GM04504 (cell line): ENCODE measurements around the gene GADD45A.
A peak's percentile ranks its signal among the peaks of the same experiment; 100 is the strongest.
"Not testable (repeated sequence)": the region's sequence is repeated elsewhere in the genome, so short reads cannot be mapped to it uniquely, and the experiment has no call there.

Source experiments
- DNase-seq: peaks from one replicate; pipeline ENCODE4 v3.0.0-alpha.2; 2012; ENCODE audit warnings: low read depth

Gene GADD45A, protein sequence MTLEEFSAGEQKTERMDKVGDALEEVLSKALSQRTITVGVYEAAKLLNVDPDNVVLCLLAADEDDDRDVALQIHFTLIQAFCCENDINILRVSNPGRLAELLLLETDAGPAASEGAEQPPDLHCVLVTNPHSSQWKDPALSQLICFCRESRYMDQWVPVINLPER

DNA sequence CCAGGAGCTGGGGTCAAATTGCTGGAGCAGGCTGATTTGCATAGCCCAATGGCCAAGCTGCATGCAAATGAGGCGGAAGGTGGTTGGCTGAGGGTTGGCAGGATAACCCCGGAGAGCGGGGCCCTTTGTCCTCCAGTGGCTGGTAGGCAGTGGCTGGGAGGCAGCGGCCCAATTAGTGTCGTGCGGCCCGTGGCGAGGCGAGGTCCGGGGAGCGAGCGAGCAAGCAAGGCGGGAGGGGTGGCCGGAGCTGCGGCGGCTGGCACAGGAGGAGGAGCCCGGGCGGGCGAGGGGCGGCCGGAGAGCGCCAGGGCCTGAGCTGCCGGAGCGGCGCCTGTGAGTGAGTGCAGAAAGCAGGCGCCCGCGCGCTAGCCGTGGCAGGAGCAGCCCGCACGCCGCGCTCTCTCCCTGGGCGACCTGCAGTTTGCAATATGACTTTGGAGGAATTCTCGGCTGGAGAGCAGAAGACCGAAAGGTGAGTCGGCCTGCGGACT lies at the start of gene GADD45A:
GADD45A (plus strand) TSS at position 135 of the 491 bp plus-strand sequence; CDS start at position 429, 294 bp downstream.
- peak; percentile 100 for DNase-seq

DNA sequence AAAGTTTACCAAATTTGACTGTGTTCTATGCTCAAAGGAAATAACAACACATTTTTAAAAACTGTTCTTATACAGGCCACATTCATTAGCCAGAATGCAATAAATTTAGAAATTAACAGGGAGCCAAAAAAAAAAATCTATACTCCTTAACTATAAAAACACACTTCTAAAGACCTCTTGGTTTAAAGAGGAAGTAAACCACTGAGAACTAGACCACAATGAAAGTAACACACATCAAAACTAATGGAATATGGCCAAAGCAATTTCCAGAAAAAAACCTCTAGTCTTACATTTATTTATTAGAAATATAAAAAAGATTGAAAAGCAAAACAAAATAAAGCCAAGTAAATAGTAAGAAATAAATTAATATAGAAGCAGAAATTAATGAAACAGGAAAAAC lies 48.9 kb upstream of the GADD45A start:
- no peak for DNase-seq

DNA sequence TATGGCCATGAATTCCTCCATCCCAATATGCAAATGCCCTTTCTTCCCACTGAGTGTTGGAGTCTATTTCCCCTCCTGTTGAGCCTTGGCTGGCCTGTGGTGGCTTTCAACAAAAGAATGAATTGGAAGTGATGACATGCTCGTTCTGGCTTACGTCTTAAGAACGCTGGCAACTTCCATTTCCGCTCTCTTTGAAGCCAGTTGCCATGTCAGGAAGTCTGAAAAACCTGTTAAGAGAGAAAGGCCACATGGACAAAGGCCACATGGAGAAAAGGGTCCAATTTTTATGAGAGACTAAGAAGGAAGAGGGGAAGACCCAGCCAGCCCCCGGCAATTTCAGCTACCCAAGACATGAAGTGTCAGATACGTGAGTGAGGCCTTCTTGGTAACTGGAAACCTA lies 45.6 kb upstream of the GADD45A start:
- DNase-seq: no peak

DNA sequence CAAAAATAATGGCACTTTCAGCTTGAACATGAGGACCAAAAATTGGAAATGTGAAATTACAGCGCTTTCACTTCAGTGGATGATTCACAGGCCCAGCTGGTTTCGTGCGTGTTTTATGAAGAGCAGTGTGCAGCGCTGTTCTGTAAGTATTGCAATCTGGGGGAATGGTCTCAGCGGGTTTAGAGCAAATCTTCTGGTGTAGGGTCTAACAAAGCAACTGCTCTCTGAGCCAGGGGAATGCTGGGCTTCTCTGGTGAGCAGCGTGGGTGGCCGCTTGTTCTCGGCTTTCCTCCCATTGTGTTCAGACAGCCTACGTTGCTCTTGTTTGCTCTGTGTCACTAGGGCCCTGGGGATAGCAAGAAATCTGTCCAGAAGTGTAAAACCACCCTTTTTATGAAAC lies 42.4 kb upstream of the GADD45A start:
- DNase-seq: no peak

- no peak for DNase-seq
Measured at GRCh38 chr1:67644566-67644965, 40.4 kb upstream of the GADD45A start.

DNA sequence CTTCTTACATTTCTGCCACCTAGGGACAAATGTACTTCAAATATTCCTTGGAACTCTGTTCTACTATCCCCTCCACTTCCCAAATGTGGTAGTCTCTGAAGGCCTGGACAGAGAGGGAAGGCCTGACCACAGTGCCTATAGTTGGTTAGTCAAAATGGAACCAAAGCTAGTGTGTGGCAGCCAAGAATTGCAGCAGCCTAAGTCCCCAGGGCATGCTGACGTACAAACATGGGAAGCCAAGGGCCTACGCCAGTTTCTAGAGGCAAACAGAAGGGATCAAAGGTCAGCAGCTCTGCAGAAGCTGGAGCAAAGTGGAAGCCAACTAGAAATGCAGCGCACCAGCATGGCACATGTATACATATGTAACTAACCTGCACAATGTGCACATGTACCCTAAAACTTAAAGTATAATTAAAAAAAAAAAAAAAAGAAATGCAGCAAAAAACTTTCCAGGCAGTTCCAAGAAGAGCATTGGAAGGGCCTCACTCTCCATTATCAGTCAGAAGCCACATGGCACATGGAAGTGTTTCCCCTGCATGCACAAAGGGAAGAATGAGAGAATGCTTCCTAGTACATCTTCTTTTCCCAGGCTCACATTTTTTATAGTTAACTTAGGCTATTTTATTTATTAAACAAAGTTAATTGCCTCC lies 39.4 kb upstream of the GADD45A start:
- no peak for DNase-seq

DNA sequence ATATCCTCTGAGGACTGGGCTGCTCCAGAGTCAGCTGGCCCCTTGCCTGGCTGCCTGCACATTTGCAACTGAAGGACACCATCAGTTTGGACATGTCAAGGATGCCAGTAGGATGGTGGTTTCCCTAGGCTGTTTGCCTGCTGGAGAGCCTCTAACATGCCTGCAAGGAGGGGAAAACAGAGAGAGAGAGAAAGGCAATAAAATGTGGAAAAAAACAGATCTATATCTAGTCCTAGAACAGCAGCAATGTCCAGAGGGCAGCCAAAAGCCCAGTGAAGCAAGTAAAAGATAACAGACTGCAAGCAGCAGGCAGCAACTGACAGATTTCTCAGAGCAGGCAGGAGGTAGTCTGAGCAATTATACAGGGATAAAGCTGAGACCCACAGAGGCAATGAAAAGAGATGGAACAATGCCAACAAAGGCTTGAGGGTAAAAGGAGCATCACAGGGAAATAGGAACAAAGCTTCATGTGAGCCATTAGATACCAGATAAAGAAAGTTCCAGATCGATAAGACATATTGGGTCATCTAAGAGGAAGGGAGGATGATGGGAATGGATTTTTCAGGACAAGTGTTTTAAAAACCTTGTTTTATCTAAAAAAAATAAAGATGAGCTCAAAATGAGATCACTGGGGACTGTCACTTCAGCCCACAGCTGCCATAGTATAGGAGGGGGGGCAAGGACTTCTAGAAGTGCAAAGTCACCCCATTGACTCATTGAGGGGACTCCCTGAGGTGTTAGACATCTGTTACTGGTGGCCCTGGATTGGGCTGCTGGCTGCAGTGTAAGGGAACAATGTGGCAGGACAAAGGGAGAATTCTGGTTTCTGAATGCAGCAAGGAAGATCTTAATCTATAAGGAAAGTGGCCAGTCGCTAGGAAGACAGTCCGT lies 38.6 kb upstream of the GADD45A start:
- peak; percentile 60 for DNase-seq

DNA sequence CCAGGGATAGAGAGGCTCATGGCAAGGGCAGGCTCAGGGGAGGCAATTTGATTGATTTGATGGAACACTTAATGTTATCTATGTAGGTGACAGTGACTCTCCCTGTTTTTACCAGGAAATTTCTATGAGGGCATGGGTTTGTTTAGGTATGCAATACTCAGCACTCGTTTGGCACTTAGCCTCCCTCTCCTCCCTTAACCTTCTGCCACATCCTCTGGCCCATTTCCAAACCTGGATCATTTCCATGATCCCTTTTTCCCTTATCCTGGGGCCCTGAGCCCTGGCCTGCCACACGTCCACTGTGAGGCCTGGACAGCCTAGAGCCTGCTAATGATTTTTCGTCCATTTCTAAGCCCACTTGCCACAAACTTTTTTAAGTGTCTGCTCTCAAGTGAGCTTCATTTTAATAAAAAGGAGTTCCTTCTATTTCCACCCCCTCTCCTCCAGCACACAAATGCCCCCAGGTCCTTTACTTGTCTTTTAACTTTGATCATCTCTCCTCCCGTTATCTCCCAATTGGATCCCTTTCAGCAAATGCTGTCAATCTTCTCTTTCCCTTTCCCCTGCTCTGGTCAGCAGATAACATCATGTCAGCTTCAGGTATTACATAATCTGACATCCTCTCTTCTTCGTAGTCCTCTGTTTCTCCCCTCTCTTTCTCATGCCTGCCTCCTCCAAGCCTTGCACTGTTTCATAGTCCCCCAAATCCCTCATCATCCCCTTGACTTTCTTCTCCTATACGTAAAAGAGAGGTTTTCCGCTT lies 37.8 kb upstream of the GADD45A start:
- DNase-seq: peak; percentile 38

- no peak for DNase-seq
Measured at GRCh38 chr1:67647814-67648358, 37.1 kb upstream of the GADD45A start.

- no peak for DNase-seq
Measured at GRCh38 chr1:67648582-67649326, 36.2 kb upstream of the GADD45A start.

DNA sequence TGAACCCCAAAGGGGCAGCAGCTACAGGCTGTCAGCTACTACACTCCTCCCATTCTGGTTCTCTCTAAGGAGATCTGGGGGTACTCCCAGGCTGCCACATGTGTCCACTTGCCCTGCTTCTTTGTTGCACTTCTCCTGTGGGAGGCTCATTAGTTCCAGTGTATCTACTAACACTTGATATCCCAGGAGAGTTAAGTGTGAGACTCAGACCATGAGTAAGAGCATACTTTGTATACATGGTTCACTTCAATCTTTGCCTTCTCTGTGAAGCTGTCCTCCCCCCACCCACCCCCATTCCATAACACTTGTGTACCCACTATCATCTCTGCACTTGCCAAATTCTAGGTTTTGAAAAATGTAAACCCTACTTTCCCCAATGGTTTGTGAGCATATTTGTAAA lies 34.9 kb upstream of the GADD45A start:
- no peak for DNase-seq

DNA sequence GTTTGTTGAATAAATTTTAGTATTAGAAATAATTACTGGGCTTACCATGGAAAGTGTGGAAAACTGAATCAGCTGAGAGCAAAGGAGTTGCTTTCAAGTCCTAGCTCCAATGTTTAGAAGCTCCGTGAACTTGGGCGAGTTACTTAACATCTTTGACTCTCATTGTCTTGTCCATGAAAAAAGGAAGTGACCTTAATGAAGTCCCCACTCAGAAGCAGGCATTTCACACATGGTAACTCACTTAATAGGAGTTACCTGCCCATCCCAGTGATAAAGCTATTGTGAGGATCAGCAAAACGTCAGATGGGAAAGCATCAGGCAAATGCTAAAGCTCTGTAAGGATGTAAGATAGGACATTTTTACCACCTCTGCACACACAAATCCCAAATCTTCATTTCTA lies 34.0 kb upstream of the GADD45A start:
- DNase-seq: no peak

GRCh38 chr1:67652800-67653199 lies 32.2 kb upstream of the GADD45A start:
- DNase-seq: peak; percentile 69

DNA sequence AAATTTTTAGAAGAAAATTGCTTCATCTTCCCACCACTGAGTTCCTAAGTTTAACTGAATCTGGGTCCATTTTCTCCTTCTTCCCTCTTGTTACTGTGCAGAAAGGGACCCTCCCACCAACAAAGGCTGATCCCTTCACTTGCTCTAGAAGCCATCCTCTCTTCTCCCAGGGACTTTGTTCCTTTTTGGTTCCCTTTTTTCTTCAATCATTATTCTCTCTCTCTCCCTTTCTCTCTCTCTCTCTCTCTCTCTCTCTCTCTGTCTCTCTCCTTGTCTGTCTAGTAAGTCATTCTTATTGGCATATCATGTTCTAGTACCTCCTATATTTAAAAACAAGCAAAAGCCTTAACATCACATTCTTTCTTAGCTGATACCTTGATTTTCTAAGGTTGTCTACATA lies 31.7 kb upstream of the GADD45A start:
- no peak for DNase-seq

- no peak for DNase-seq
Measured at GRCh38 chr1:67655581-67655980, 29.4 kb upstream of the GADD45A start.

GRCh38 chr1:67657152-67657551 lies 27.8 kb upstream of the GADD45A start:
- not testable (repeated sequence) for DNase-seq

DNA sequence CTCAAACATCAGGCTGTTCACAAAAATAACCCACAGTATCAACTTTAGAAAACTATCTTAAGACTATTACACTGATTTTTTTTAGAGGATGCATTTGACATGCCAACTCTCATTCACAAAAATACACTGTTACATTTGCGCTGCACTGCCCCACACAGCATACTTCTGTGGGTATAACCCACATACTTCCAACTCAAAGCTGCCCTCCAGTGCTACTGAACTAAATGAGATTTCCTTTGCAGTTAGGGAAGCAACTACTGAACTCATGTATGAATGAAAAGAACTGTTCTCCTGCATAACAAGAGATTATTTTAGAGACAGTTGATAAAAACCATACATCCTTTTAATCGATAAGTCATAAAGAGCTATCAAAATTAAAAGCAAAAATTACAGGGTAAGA lies 25.8 kb upstream of the GADD45A start:
- DNase-seq: no peak

DNA sequence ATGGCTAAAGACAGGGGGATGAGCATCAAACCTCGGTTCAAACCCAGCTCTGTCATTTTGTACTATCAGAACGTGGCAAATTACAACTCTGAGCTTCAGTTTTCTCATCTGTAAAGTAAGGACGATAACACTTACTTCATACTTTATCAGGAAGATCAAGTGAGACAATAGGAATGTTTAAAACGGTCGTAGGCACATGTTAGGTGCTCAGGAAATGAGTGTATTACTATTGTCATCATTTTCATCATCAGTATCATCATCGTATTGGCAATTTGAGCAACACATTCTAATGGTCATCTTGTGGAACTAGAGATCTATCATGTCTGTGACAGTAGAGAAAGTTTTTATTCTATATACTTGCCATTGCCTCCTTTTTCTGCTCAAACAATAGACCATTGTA lies 22.1 kb upstream of the GADD45A start:
- no peak for DNase-seq

DNA sequence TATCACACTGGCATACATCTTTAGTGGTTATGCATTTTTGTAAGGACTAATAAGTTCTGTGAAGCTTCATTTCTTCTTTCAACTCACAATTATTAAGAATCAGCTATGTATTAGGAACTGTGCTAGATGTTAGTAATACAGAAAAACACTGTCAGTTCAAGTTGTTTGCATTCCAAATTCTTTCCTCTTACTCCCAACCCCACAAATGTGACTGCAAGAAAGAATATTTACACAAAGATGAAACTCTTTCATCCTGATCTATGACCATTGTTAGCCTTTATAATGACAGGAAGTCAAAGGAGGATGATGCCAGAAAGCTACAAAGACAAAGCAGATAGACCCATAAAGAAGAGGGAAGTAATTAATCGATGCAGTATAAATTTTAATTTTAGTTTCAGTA lies 21.0 kb upstream of the GADD45A start:
- no peak for DNase-seq

DNA sequence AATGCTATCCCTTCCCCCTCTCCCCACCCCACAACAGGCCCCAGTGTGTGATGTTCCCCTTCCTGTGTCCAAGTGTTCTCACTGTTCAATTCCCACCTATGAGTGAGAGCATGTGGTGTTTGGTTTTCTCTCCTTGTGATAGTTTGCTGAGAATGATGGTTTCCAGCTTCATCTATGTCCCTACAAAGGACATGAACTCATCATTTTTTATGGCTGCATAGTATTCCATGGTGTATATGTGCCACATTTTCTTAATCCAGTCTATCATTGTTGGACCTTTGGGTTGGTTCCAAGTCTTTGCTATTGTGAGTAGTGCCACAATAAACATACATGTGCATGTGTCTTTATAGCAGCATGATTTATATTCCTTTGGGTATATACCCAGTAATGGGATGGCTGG lies 19.7 kb upstream of the GADD45A start:
- DNase-seq: not testable (repeated sequence)

DNA sequence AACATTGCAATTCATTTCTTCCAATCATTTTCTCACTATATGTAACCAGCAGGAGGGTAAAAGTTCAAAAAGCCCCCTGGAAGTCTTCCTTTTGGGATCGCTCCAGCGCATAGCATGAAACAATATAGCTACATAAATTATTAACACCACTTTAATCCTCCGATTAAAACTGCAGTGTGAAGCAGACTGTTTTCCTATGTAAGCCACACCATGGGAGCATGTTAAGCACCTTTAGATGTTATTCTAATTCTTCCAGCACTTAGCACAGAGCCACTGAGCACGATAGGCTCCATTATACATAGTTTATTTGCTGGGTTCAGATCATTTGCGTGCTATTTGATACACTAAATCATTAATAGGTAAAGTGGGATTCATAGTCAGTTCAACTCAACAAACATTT lies 18.4 kb upstream of the GADD45A start:
- DNase-seq: no peak
